GM12878 (cell line): Measurements from ENCODE around the gene GLS. TPM values are rescaled to one million over a fixed set of nuclear protein-coding genes. Genes with fewer than 3 reads are reported as not detected.

Source experiments
- CBX3 ChIP-seq: fragments of 200-600 bp; sonication (generic); IDR thresholded peaks from 2 replicates; pipeline ENCODE4 v1.6.1; 2016; ENCODE audit warnings: low read depth, borderline replicate concordance
- ESRRA ChIP-seq: IDR thresholded peaks from 2 replicates; pipeline ENCODE4 v1.6.1; 2012; ENCODE audit warnings: mild to moderate bottlenecking, low read length, improper control_type of control experiment
- JUNB ChIP-seq: IDR thresholded peaks from 2 replicates; pipeline ENCODE4 v1.6.1; 2016; ENCODE audit warnings: antibody characterized with exemption, mild to moderate bottlenecking
- KDM1A ChIP-seq: fragments of 200-600 bp; sonication (generic); IDR thresholded peaks from 2 replicates; pipeline ENCODE4 v1.6.1; 2016; ENCODE audit warnings: borderline replicate concordance
- NRF1 ChIP-seq: conservative IDR thresholded peaks from 2 replicates; pipeline ENCODE4 v1.6.1; 2011; ENCODE audit warnings: mild to moderate bottlenecking, low read depth, low read length, improper control_type of control experiment
- POLR2AphosphoS2 ChIP-seq: IDR thresholded peaks from 2 replicates; pipeline ENCODE4 v1.6.1; 2011; ENCODE audit warnings: low read depth, mild to moderate bottlenecking, low read length, improper control_type of control experiment, moderate library complexity
- SMAD5 ChIP-seq: IDR thresholded peaks from 2 replicates; pipeline ENCODE4 v1.6.1; 2016; ENCODE audit warnings: antibody characterized with exemption, low read depth
- TARDBP ChIP-seq: IDR thresholded peaks from 2 replicates; pipeline ENCODE4 v1.6.1; 2016; ENCODE audit warnings: borderline replicate concordance
- polyA plus RNA-seq, 11 experiments: library from polyadenylated mRNA; depleted of rRNA in 4 of 11; unstranded in 6 of 11; stranded (reverse) in 5 of 11; fragments of >200 nt; fragmentation: Nextera tagmentation in 4 of 11; fragmentation: Illumina TruSeq in 1 of 11; extraction: Ambion mirVana in 4 of 11; extraction: Trizol in 1 of 11; gene quantifications; 1 replicate in 1 of 11; 2 replicates in 10 of 11; pipeline versions ENCODE4 v1.2.1 to v1.2.3, GENCODE V29; 2011 to 2016; ENCODE audit warnings: inconsistent platforms in 2 of 11, missing spikeins in 2 of 11, low read depth in 1 of 11
- total RNA-seq, 4 experiments: library from RNA; depleted of rRNA in 3 of 4; stranded (reverse); fragments of >200 nt in 3 of 4; fragmentation: Illumina TruSeq in 1 of 4; extraction: Trizol in 1 of 4; gene quantifications; 2 replicates each; pipeline versions ENCODE4 v1.2.1 to v1.2.3, GENCODE V29; 2013 to 2021
- TF ChIP-seq, protein P1 (sequence below): fragments of 150-350 bp; IDR thresholded peaks from 2 replicates; pipeline ENCODE4 v1.6.1; 2014; ENCODE audit warnings: mild to moderate bottlenecking, low read depth, low read length
- TF ChIP-seq, protein P2 (sequence below): IDR thresholded peaks from 2 replicates; pipeline ENCODE4 v1.6.1; 2012; ENCODE audit warnings: low read depth, low read length, improper control_type of control experiment
- TF ChIP-seq, protein P3 (sequence below): fragments of 450-650 bp; IDR thresholded peaks from 2 replicates; pipeline ENCODE4 v1.6.1; 2017; ENCODE audit warnings: mild to moderate bottlenecking, moderate library complexity

Gene GLS
- total and polyA plus RNA-seq, 10 of the 15 experiments (the other 5 are each of a cell fraction or from before 2014, with no cell fraction given): 15.7 to 145 (median 70.8) TPM

DNA sequence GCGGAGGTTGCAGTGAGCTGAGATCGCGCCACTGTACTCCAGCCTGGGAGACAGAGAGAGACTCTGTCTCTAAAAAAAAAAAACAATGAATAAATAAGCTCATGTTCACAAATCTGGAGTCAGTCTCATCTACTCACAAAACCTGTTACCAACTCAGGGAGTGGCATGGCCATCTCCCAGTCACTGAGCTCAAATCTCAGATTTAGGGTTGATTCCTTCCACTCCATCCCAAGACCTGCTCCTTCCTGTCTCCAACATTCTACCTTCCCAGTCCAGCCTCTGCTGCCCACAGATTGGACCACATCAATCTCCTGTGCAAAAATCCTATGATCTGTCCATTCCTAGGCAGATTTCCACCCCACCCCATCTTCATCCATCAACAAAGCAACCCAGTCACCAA is 131.7 kb downstream of the GLS start (continued):
- no peak for TF ChIP-seq TARDBP
- TF ChIP-seq, protein P1, sequence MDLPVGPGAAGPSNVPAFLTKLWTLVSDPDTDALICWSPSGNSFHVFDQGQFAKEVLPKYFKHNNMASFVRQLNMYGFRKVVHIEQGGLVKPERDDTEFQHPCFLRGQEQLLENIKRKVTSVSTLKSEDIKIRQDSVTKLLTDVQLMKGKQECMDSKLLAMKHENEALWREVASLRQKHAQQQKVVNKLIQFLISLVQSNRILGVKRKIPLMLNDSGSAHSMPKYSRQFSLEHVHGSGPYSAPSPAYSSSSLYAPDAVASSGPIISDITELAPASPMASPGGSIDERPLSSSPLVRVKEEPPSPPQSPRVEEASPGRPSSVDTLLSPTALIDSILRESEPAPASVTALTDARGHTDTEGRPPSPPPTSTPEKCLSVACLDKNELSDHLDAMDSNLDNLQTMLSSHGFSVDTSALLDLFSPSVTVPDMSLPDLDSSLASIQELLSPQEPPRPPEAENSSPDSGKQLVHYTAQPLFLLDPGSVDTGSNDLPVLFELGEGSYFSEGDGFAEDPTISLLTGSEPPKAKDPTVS: no peak
- TF ChIP-seq SMAD5: peak; percentile 21; the same call in 1 of the 2 replicates
- no peak for TF ChIP-seq JUNB
- no peak for TF ChIP-seq KDM1A
- TF ChIP-seq, protein P2, sequence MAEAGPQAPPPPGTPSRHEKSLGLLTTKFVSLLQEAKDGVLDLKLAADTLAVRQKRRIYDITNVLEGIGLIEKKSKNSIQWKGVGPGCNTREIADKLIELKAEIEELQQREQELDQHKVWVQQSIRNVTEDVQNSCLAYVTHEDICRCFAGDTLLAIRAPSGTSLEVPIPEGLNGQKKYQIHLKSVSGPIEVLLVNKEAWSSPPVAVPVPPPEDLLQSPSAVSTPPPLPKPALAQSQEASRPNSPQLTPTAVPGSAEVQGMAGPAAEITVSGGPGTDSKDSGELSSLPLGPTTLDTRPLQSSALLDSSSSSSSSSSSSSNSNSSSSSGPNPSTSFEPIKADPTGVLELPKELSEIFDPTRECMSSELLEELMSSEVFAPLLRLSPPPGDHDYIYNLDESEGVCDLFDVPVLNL: no peak
- TF ChIP-seq NRF1: no peak
- no peak for TF ChIP-seq ESRRA
- TF ChIP-seq, protein P3, sequence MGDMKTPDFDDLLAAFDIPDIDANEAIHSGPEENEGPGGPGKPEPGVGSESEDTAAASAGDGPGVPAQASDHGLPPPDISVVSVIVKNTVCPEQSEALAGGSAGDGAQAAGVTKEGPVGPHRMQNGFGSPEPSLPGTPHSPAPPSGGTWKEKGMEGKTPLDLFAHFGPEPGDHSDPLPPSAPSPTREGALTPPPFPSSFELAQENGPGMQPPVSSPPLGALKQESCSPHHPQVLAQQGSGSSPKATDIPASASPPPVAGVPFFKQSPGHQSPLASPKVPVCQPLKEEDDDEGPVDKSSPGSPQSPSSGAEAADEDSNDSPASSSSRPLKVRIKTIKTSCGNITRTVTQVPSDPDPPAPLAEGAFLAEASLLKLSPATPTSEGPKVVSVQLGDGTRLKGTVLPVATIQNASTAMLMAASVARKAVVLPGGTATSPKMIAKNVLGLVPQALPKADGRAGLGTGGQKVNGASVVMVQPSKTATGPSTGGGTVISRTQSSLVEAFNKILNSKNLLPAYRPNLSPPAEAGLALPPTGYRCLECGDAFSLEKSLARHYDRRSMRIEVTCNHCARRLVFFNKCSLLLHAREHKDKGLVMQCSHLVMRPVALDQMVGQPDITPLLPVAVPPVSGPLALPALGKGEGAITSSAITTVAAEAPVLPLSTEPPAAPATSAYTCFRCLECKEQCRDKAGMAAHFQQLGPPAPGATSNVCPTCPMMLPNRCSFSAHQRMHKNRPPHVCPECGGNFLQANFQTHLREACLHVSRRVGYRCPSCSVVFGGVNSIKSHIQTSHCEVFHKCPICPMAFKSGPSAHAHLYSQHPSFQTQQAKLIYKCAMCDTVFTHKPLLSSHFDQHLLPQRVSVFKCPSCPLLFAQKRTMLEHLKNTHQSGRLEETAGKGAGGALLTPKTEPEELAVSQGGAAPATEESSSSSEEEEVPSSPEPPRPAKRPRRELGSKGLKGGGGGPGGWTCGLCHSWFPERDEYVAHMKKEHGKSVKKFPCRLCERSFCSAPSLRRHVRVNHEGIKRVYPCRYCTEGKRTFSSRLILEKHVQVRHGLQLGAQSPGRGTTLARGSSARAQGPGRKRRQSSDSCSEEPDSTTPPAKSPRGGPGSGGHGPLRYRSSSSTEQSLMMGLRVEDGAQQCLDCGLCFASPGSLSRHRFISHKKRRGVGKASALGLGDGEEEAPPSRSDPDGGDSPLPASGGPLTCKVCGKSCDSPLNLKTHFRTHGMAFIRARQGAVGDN: no peak
- no peak for TF ChIP-seq CBX3
- no peak for TF ChIP-seq POLR2AphosphoS2
